HEK293 (cell line): Measurements from ENCODE around the gene FSD2.

ENCODE experiments used
- CTCF ChIA-PET: fragments of 350-600 bp; formaldehyde crosslinking; extraction: SDS; loops from one replicate; lab custom pipeline; 2021; ENCODE audit warnings: antibody characterized with exemption; lab: Yijun Ruan, JAX
- POLR2A ChIA-PET: fragments of 300-600 bp; formaldehyde crosslinking; extraction: SDS; loops from one replicate; lab custom pipeline; 2020; ENCODE audit warnings: antibody characterized with exemption, inconsistent platforms; lab: Yijun Ruan, JAX
- H3K27ac ChIP-seq: fragments of 200-500 bp; sonication (Bioruptor generic); 2 replicates; pipeline ENCODE4 v1.5.1; 2014; ENCODE audit warnings: low read depth, low read length, control low read depth, inconsistent platforms; ENCODE audit errors: extremely low read depth
- H3K36me3 ChIP-seq, 2 experiments: fragments of 200-500 bp in 1 of 2; sonication (Bioruptor generic) in 1 of 2; 1 replicate in 1 of 2; 2 replicates in 1 of 2; pipeline ENCODE4 v1.5.1; 2014 to 2017; ENCODE audit warnings: inconsistent platforms in 2 of 2, low read length in 2 of 2; ENCODE audit not compliant: control insufficient read depth in 2 of 2, insufficient read depth in 1 of 2
- H3K4me1 ChIP-seq: fragments of 200-500 bp; sonication (Bioruptor generic); 2 replicates; pipeline ENCODE4 v1.5.1; 2014; ENCODE audit warnings: mild to moderate bottlenecking, low read length, inconsistent platforms; ENCODE audit not compliant: control insufficient read depth, insufficient read depth
- H3K4me3 ChIP-seq: 2 replicates; pipeline ENCODE4 v1.5.1; 2011; ENCODE audit warnings: low read depth, mild to moderate bottlenecking, control low read depth, low read length, moderate library complexity
- H3K9me3 ChIP-seq: fragments of 200-500 bp; sonication (Bioruptor generic); 2 replicates; pipeline ENCODE4 v1.5.1; 2014; ENCODE audit warnings: low read depth, low read length, inconsistent platforms; ENCODE audit not compliant: control insufficient read depth, insufficient read depth
- GLI2 ChIP-seq: fragments of 450-650 bp; formaldehyde crosslinking; IDR thresholded peaks from 2 replicates; pipeline ENCODE4; 2017; ENCODE audit warnings: missing biosample characterization, missing genetic modification characterization, low read depth, borderline replicate concordance
- GLI4 ChIP-seq: fragments of 450-650 bp; formaldehyde crosslinking; IDR thresholded peaks from 2 replicates; pipeline ENCODE4 v1.5.1; 2016; ENCODE audit warnings: missing biosample characterization, missing genetic modification characterization
- KLF9 ChIP-seq: fragments of 450-650 bp; formaldehyde crosslinking; IDR thresholded peaks from 2 replicates; pipeline ENCODE4 v1.5.1; 2016; ENCODE audit warnings: missing biosample characterization, missing genetic modification characterization, low read depth
- PRDM6 ChIP-seq: fragments of 450-650 bp; formaldehyde crosslinking; IDR thresholded peaks from 2 replicates; pipeline ENCODE4 v1.5.1; 2017; ENCODE audit warnings: missing biosample characterization, missing genetic modification characterization
- ZBTB6 ChIP-seq: fragments of 450-650 bp; formaldehyde crosslinking; IDR thresholded peaks from 2 replicates; pipeline ENCODE4 v1.5.1; 2017; ENCODE audit warnings: missing biosample characterization, missing genetic modification characterization
- ZNF10 ChIP-seq: fragments of 450-650 bp; formaldehyde crosslinking; IDR thresholded peaks from 2 replicates; pipeline ENCODE4 v1.5.1; 2017; ENCODE audit warnings: missing biosample characterization, missing genetic modification characterization
- ZNF394 ChIP-seq: fragments of 450-650 bp; formaldehyde crosslinking; IDR thresholded peaks from 2 replicates; pipeline ENCODE4 v1.5.1; 2016; ENCODE audit warnings: missing biosample characterization, missing genetic modification characterization, mild to moderate bottlenecking, moderate library complexity, borderline replicate concordance
- ZNF404 ChIP-seq: fragments of 450-650 bp; formaldehyde crosslinking; IDR thresholded peaks from 2 replicates; pipeline ENCODE4 v1.5.1; 2017; ENCODE audit warnings: missing biosample characterization, missing genetic modification characterization
- ZNF548 ChIP-seq: fragments of 450-650 bp; formaldehyde crosslinking; IDR thresholded peaks from 2 replicates; pipeline ENCODE4 v1.5.1; 2016; ENCODE audit warnings: missing biosample characterization, missing genetic modification characterization
- ZNF600 ChIP-seq: fragments of 450-650 bp; formaldehyde crosslinking; IDR thresholded peaks from 2 replicates; pipeline ENCODE4 v1.5.1; 2016; ENCODE audit warnings: missing biosample characterization, missing genetic modification characterization
- ZNF621 ChIP-seq: fragments of 450-650 bp; formaldehyde crosslinking; IDR thresholded peaks from 2 replicates; pipeline ENCODE4 v1.5.1; 2017; ENCODE audit warnings: missing biosample characterization, missing genetic modification characterization
- ZNF645 ChIP-seq: fragments of 450-650 bp; formaldehyde crosslinking; IDR thresholded peaks from 2 replicates; pipeline ENCODE4; 2016; ENCODE audit warnings: missing biosample characterization, missing genetic modification characterization
- ZSCAN23 ChIP-seq: fragments of 450-650 bp; formaldehyde crosslinking; IDR thresholded peaks from 2 replicates; pipeline ENCODE4 v1.5.1; 2016; ENCODE audit warnings: missing biosample characterization, missing genetic modification characterization
- ZSCAN4 ChIP-seq: fragments of 450-650 bp; formaldehyde crosslinking; IDR thresholded peaks from 2 replicates; pipeline ENCODE4 v1.5.1; 2017; ENCODE audit warnings: missing biosample characterization, missing genetic modification characterization
- ZXDB ChIP-seq: fragments of 450-650 bp; formaldehyde crosslinking; IDR thresholded peaks from 2 replicates; pipeline ENCODE4 v1.5.1; 2016; ENCODE audit warnings: missing biosample characterization, missing genetic modification characterization

Gene FSD2

GRCh38 chr15:82840166-82840565 is 34.3 kb upstream of the FSD2 start:
- no peak overlapping the region for H3K27ac ChIP-seq
- H3K4me1 ChIP-seq = no peaks in the 10 kb centered on the region
- peaks cover 17 to 49% of the 10 kb centered on the region in 2 experiments; a peak in 2 of 3 replicates for H3K36me3 ChIP-seq
- no peak for TF ChIP-seq ZNF621
- TF ChIP-seq ZNF600 = no peak
- no peak for TF ChIP-seq ZNF394 (tag by site-specific recombination)
- TF ChIP-seq ZSCAN4 = no peak
- TF ChIP-seq KLF9 (tag by site-specific recombination) = no peak
- no peak for TF ChIP-seq GLI2 (tag by site-specific recombination)
- TF ChIP-seq GLI4 (tag by site-specific recombination) = no peak
- H3K4me3 ChIP-seq = no peak overlapping the region
- no peaks in the 10 kb centered on the region for H3K9me3 ChIP-seq
- ChIA-PET POLR2A (no interaction called here), CTCF (interaction anchor here (1.2 kb wide), 1 partner anchor 9 kb away, joined by 5 read pairs; no protein-coding TSS in a partner anchor)

GRCh38 chr15:82839136-82839535 is 33.3 kb upstream of the FSD2 start:
- Histone ChIP-seq H3K4me1 (no peaks in the 10 kb centered on the region), H3K27ac (no peak overlapping the region)
- POLR2A ChIA-PET = no interaction called here
- TF ChIP-seq PRDM6 (tag by site-specific recombination) = no peak
- TF ChIP-seq ZNF645 (tag by site-specific recombination) = no peak
- no peak for TF ChIP-seq ZSCAN4
- TF ChIP-seq ZBTB6 (tag by site-specific recombination) = no peak
- no peak for TF ChIP-seq ZSCAN23 (tag by site-specific recombination)
- TF ChIP-seq ZNF548 (tag by site-specific recombination) = no peak
- TF ChIP-seq ZNF404 (tag by site-specific recombination) = no peak
- no peak for TF ChIP-seq ZXDB (tag by site-specific recombination)
- TF ChIP-seq ZNF10 (tag by site-specific recombination) = no peak
- TF ChIP-seq, all 188 proteins: peak for 0
- CTCF ChIA-PET = interaction anchor here (3.2 kb wide), 1 partner anchor 10 kb away, joined by 20 read pairs; no protein-coding TSS in a partner anchor
- H3K36me3 ChIP-seq = peaks cover 25 to 58% of the 10 kb centered on the region in 2 experiments
- no peaks in the 10 kb centered on the region for H3K9me3 ChIP-seq
- H3K4me3 ChIP-seq = no peak overlapping the region
